Activated T-cell treated with anti-CD3 and anti-CD28 coated beads, Interleukin-2, amount 50 U/mL, for 72 hours (primary cell): Measurements from ENCODE around the gene RAF1. TPM values are rescaled to one million over a fixed set of nuclear protein-coding genes. Genes with fewer than 3 reads are reported as not detected.
"Not testable (repeated sequence)": the region's sequence is repeated elsewhere in the genome, so short reads cannot be mapped to it uniquely, and the experiment has no call there.

ENCODE experiments used
- ATAC-seq, 2 donors: fragments of 150-1000 bp; cut with Tn5 transposase; replicated peaks in 1 of 2; 2 replicates each; pipeline ENCODE4 v1.10.0; 2021; ENCODE audit warnings: moderate library complexity in 2 of 2, mild to moderate bottlenecking in 1 of 2
- DNase-seq, 2 donors: peaks; one replicate each; pipeline ENCODE4 v3.0.0; 2021 to 2022; ENCODE audit warnings: mixed read lengths in 1 of 2
- H3K27ac Mint-ChIP-seq: one replicate; pipeline ENCODE4 v1.8.0; 2022; ENCODE audit warnings: mild to moderate bottlenecking, moderate library complexity, mixed read lengths
- H3K27me3 Mint-ChIP-seq: one replicate; pipeline ENCODE4 v1.8.0; 2022; ENCODE audit warnings: low read depth, mixed read lengths
- H3K36me3 Mint-ChIP-seq, 2 donors: one replicate each; pipeline ENCODE4 v1.8.0; 2022; ENCODE audit warnings: mixed read lengths in 2 of 2, mild to moderate bottlenecking in 1 of 2; ENCODE audit not compliant: insufficient read depth in 2 of 2
- H3K4me1 Mint-ChIP-seq: one replicate; pipeline ENCODE4 v1.8.0; 2022; ENCODE audit warnings: low read depth, mixed read lengths
- H3K4me3 Mint-ChIP-seq, 2 donors: one replicate each; pipeline ENCODE4 v1.8.0; 2022; ENCODE audit warnings: mild to moderate bottlenecking in 2 of 2, mixed read lengths in 2 of 2, moderate library complexity in 2 of 2
- H3K9me3 Mint-ChIP-seq, 2 donors: one replicate each; pipeline ENCODE4 v1.8.0; 2022; ENCODE audit warnings: mixed read lengths in 2 of 2
- total RNA-seq, 2 donors: library from RNA; stranded (reverse); gene quantifications; one replicate each; pipeline ENCODE4 v1.2.3, GENCODE V29; 2022

Gene RAF1
- total RNA-seq, result 10 to 100 TPM; 74.5 to 76.3 TPM

DNA sequence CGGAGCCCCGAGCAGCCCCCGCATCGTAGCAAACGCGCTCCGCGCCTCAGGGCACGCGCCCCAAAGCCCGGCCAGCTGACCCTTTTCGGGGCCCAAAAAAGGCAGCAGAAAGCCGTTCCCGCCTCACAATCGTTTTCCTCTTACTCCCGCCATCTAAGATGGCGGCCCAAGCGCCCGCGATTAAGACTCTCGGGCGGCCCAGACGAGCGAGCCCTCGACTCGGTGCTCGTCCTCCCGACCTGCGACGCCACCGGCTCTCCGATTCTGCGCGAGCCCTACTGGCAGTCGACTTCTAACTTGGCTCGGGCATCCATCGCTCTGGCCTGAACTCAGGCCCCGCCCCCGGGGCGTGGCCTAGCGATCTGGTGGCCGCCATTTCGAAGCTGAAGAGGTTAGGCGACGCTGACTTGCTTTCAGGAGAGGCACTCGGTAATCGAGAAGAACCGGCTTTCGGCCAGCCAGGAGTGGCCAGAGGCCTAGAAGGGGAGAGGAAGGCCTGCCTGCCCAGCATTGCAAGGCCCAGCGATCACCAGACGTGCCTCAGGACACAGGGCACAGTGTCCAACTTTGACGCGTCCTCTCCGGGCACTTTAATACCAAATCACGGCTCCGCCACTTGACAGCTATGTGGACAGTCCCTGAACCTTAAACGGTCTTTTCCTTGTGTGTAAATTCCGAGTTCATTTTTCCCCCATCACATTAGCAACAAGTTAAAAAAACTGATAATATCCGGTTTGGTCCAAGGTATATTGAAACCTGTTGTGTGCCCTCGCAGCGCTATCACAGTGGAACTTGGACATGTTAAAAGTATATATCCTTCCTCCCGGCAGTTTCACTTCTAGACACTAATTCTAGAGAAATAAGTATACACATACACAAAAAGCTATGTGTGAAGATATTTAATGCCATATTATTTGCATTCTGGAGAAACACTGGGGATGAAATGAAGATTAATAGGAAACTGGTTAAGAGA lies at the start of gene RAF1:
TSS of gene RAF1 (minus strand) at position 182 of the 973 bp plus-strand sequence. CDS start 45,396 bp downstream, outside the sequence.
- ATAC-seq (peak; percentile 96 to 97), DNase-seq (peak; percentile 98 to 99)
- H3K36me3 Mint-ChIP-seq, result peaks cover 5 to 9% of the 10 kb centered on the region in 2 donors
- H3K27ac Mint-ChIP-seq, result peak within 1 kb of the TSS; percentile 99
- no peaks in the 10 kb centered on the region for H3K9me3 Mint-ChIP-seq
- no peaks in the 10 kb centered on the region for H3K27me3 Mint-ChIP-seq
- H3K4me1 Mint-ChIP-seq, result peaks cover 30% of the 10 kb centered on the region
- peak within 1 kb of the TSS; percentile 89 to 90 for H3K4me3 Mint-ChIP-seq

DNA sequence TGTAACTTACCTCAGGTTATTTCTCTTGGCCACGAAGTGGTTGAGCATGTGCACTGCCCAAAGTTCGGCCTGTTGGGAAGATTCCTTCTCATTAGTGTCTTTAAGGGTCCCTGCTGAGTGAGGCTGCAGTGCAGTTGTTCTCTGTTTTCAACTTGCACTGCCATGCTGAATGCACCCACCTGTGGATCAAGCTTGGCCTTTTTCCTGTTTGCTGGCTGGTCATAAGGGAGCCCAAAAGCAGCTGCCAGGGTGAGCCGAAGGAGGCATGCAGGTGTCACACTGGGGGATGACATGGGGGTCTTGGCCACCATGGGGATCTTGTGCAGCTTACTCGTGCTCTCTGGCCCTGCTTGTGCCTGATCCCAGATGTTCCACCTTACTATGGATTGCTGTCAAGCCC lies 46.1 kb upstream of the RAF1 start:
- Mint-ChIP-seq H3K27ac (no peak overlapping the region), H3K4me1 (no peaks in the 10 kb centered on the region), H3K4me3 (no peak overlapping the region), H3K27me3 (peaks cover 5% of the 10 kb centered on the region), H3K9me3 (no peaks in the 10 kb centered on the region), H3K36me3 (no peaks in the 10 kb centered on the region)
- DNase-seq (no peak), ATAC-seq (no peak)

DNA sequence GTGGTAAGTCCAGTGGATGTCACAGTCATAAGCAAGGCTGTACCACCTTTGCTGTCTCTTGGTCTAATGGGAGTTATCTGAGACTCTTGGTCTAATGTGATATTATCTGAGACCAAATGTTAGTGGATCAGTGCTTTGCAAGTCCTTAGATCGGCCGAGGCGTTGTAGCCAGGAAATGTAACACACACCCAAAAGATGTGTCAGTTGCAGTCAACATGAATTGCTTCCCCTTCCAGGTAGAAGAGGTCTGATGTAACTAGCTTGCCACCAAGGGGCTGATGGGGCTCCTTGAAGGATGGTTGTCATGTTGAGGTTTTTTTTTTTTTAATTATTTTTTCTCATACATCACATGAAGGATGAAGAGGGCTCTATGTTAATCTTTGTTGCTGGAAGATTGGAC lies 45.4 kb upstream of the RAF1 start:
- Mint-ChIP-seq H3K9me3 (no peaks in the 10 kb centered on the region), H3K4me1 (no peaks in the 10 kb centered on the region), H3K27ac (no peak overlapping the region), H3K27me3 (peaks cover 7% of the 10 kb centered on the region), H3K4me3 (no peak overlapping the region), H3K36me3 (no peaks in the 10 kb centered on the region)
- no peak for DNase-seq
- no peak for ATAC-seq

DNA sequence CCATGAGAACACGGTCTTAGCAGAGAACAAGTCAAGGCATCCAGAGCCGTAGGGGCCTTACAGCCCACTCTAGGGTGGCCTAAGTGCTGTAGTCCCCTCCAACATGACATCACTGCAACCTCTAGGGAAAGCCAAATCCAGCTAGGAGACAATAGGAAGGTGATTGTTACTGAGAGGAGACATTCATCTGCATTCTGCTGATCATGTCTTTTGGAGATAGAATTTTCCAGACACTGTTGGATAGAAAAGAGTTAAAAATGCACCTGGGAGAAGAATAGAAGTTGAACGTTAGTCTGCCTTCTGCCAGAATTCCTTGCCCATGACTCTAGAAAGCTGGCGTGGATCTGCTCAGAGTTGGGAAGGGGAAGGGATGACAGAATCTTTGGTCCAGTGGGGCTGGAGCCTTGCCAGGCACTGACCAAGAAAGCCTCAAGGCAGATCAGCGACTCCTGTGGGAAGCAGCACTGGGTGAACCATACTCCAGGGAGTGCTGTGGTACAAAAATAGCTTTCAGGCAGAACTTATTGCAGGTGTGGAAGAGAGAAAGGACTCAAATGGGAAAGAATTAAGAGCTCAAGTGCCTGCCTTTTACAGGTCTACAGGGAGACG lies 44.8 kb upstream of the RAF1 start:
- H3K27ac Mint-ChIP-seq, result no peak overlapping the region
- no peak overlapping the region for H3K4me3 Mint-ChIP-seq
- DNase-seq (no peak), ATAC-seq (no peak)
- H3K27me3 Mint-ChIP-seq, result peaks cover 7% of the 10 kb centered on the region
- H3K9me3 Mint-ChIP-seq, result no peaks in the 10 kb centered on the region
- H3K36me3 Mint-ChIP-seq, result no peaks in the 10 kb centered on the region
- H3K4me1 Mint-ChIP-seq, result no peaks in the 10 kb centered on the region

DNA sequence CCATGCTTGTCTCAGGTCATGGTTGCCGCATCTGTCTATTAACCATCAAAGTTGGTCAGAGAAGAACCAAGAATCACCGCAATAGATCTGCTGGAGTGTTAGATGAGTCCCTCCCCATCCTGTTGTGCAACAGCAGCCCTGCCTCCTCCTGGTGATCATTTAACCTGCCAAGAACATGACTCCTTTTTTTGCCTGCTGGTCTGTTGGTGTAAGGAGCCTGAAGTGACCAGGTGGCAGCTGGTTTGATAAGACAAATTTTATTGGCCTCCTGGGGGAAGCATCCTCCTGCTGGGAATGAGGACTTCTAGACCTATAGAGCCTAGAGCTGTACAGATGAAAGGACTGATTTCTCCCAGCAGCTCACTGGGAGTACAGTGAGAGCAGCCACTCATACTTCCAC lies 43.5 kb upstream of the RAF1 start:
- ATAC-seq (no peak), DNase-seq (no peak)
- H3K36me3 Mint-ChIP-seq, result no peaks in the 10 kb centered on the region
- H3K4me1 Mint-ChIP-seq, result no peaks in the 10 kb centered on the region
- no peak overlapping the region for H3K27ac Mint-ChIP-seq
- no peak overlapping the region for H3K4me3 Mint-ChIP-seq
- no peaks in the 10 kb centered on the region for H3K9me3 Mint-ChIP-seq
- peaks cover 7% of the 10 kb centered on the region for H3K27me3 Mint-ChIP-seq

DNA sequence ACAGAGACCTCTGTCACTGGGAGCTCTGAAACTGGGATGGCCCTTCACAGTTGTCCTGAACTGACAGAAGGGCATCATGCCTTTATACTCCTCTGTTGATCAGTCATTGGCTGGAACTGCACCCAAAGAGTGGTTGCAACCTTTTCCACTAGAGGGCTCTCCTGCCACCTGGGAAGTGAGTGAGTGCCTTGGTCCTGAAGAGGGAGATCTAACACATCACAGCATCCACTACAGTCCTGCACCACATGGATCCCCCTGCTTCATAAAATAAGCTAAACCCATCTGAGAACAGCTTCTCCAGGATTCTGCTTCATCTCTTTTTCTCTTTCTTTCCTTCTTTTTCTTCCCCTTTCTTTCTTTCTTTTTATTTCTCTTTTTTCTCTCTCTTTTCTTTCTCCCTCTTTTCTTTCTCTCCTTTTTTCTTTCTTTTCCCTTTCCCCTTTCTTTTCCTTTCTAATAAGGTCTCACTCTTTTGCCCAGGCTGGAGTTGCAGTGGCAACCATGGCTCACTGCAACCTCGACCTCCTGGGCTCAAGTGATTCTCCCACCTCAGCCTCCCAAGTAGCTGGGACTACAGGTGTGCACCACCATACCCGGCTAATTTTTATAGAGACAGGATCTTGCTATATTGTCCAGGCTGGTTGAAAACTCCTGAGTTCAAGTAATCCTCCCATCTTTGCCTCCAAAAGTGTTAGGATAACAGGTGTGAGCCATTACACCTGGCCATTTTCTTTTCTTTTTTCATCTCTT lies 42.8 kb upstream of the RAF1 start:
- Mint-ChIP-seq H3K4me1 (no peaks in the 10 kb centered on the region), H3K36me3 (no peaks in the 10 kb centered on the region), H3K4me3 (no peak overlapping the region), H3K27ac (no peak overlapping the region), H3K27me3 (peaks cover 7% of the 10 kb centered on the region), H3K9me3 (no peaks in the 10 kb centered on the region)
- DNase-seq (peak; percentile 63), ATAC-seq (peak; percentile 96 to 97)

DNA sequence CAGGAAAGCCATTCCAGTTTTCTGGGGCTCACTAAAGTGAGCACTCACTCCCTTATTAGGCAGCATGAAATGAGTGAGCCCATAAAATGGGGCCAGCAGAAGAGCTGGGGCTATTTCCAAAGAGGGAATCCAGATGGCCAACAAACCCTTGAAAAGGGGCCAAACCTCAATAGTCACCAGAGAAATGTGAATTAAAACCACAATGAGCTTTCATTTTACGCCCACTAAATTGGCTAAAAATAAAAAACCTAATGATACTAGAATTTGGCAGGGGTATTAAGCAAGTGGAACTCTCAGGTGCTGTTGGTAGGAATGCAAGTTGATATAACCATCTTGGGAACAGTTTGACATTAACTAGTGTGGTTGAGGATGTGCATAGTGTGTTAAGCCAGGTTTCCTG lies 42.1 kb upstream of the RAF1 start:
- ATAC-seq (no peak), DNase-seq (no peak)
- H3K27ac Mint-ChIP-seq, result no peak overlapping the region
- no peaks in the 10 kb centered on the region for H3K36me3 Mint-ChIP-seq
- H3K27me3 Mint-ChIP-seq, result peaks cover 7% of the 10 kb centered on the region
- no peak overlapping the region for H3K4me3 Mint-ChIP-seq
- no peaks in the 10 kb centered on the region for H3K4me1 Mint-ChIP-seq
- no peaks in the 10 kb centered on the region for H3K9me3 Mint-ChIP-seq

DNA sequence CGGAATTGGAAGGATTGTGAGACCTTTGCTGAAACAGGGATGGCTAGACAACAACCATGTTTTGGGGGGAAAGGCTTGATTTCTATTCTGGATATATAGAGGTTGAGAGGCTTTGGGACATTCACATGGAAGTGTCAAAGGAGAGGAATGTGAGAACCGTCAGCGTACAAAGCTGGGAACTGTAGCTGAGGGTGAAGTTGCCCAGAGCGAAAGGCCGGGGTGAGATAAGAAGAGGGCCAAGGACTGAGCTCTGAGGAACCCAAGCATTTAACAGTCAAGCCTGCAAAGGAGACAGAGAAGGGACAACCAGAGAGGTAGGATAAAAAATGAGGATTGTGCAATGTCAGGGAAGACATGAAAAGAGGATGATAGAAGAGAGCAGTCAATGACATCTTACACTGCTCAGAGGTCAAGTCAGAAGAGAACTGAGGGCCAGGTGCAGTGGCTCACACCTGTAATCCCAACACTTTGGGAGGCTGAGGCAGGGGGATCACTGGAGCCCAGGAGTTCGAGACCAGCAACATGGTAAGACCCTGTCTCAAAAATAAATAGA lies 41.5 kb upstream of the RAF1 start:
- Mint-ChIP-seq H3K4me1 (no peaks in the 10 kb centered on the region), H3K4me3 (no peak overlapping the region), H3K27ac (no peak overlapping the region), H3K9me3 (no peaks in the 10 kb centered on the region), H3K27me3 (peaks cover 7% of the 10 kb centered on the region), H3K36me3 (no peaks in the 10 kb centered on the region)
- DNase-seq (no peak), ATAC-seq (no peak)

DNA sequence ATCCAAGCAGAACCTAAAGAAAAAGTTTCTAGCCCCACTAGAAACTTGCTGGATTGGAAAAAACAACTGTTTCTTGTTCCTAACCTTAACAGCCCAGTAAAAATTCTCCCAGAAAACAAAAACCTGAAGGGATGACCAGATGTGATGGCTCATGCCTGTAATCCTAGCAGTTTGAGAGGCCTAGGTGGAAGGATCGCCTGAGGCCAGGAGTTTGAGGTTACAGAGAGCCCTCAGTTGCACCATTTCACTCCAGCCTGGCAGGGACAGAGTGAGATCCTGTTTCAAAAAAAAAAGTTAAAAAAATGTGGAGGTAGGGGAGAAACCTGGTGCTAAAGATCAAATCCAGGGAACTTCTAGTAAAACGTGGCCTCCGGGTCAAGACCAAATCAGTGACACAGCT lies 38.6 kb upstream of the RAF1 start:
- H3K9me3 Mint-ChIP-seq, result no peaks in the 10 kb centered on the region
- H3K4me3 Mint-ChIP-seq, result no peak overlapping the region
- no peak for DNase-seq
- ATAC-seq, result no peak
- no peaks in the 10 kb centered on the region for H3K36me3 Mint-ChIP-seq
- H3K4me1 Mint-ChIP-seq, result no peaks in the 10 kb centered on the region
- peaks cover 7% of the 10 kb centered on the region for H3K27me3 Mint-ChIP-seq
- no peak overlapping the region for H3K27ac Mint-ChIP-seq

DNA sequence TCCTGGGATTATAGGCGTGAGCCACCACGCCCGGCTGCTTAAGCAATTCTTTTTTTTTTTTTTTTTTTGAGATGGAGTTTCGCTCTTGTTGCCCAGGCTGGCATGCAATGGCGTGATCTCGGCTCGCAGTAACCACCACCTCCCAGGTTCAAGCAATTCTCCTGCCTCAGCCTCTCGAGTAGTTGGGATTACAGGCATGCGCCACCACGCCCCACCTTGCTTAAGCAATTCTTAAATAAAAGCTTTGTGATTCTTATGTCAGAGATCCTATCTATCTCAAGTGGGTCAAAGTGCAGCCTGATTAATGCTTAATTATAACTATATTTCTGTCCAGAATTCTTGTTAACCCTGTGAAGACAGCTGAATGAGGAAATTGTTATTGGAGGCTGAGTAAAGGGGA lies 37.7 kb upstream of the RAF1 start:
- H3K4me3 Mint-ChIP-seq, H3K4me1 Mint-ChIP-seq, H3K9me3 Mint-ChIP-seq, H3K27ac Mint-ChIP-seq, DNase-seq, H3K36me3 Mint-ChIP-seq, ATAC-seq, H3K27me3 Mint-ChIP-seq: not testable (repeated sequence)

DNA sequence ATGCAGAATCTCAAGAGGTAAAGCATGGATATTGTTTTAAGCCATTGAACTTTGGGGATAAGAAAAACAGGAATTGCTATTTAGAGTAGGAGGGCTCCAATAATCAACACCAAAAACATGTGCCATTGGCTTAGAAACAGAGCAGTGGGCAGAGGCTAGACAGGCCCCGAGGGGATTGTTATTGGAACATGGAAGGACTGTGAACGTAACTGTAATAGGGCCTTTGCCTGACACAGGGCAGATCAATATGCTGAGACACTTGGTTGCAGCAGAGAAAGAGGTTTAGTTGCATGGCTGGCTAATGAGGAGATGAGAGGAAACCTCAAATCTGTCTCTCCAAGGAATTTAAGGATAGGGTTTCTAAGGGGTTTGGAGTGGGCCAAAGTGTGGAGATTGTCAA lies 36.9 kb upstream of the RAF1 start:
- no peak for ATAC-seq
- DNase-seq, result no peak
- H3K9me3 Mint-ChIP-seq, result no peaks in the 10 kb centered on the region

DNA sequence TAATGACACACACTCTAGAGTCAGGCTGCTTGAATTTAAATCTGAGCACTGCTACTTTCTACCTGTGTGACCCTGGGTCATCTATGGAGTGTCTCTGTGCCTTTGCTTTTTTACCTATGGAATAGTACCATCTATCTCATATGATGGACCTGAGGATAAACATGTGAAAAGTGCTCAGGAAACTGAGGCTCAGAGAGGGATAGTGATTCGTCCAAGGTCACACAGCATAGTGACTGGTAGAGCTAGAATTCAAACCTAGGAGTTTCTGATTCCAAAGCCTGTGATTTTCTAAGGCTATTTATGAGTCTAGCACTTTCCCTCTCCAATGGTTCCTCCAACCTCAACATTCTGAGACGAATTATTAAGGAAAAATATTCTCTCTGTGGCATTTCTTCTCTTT lies 32.0 kb upstream of the RAF1 start:
- Mint-ChIP-seq H3K27me3 (no peaks in the 10 kb centered on the region), H3K27ac (no peak overlapping the region), H3K9me3 (no peaks in the 10 kb centered on the region), H3K4me3 (no peak overlapping the region), H3K4me1 (no peaks in the 10 kb centered on the region), H3K36me3 (no peaks in the 10 kb centered on the region)
- ATAC-seq (no peak), DNase-seq (no peak)

More for the DNA sequence above, 36.9 kb upstream of the RAF1 start:
- no peak overlapping the region for H3K4me3 Mint-ChIP-seq
- no peaks in the 10 kb centered on the region for H3K4me1 Mint-ChIP-seq
- H3K27me3 Mint-ChIP-seq, result peaks cover 7% of the 10 kb centered on the region
- no peak overlapping the region for H3K27ac Mint-ChIP-seq
- no peaks in the 10 kb centered on the region for H3K36me3 Mint-ChIP-seq

DNA sequence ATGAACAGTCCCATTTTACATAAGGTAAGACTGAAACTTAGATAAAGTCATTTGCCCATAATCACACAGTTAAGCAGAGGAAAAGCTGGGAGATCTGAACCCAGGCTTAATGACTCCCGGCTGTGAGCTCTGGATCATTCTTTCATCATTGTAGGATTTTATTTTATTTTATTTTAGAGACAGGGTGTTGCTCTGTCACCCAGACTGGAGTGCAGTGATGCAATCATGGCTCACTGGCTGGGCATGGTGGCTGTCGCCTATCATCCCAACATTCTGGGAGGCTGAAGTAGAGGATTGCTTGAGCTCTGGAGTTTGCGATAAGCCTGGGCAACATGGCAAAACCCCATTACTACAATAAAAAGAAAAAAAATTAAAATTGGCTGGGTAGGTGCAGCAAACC lies 31.2 kb upstream of the RAF1 start:
- Mint-ChIP-seq H3K27me3 (no peaks in the 10 kb centered on the region), H3K4me3 (no peak overlapping the region), H3K36me3 (no peaks in the 10 kb centered on the region), H3K27ac (no peak overlapping the region), H3K4me1 (no peaks in the 10 kb centered on the region), H3K9me3 (no peaks in the 10 kb centered on the region)
- no peak for ATAC-seq
- no peak for DNase-seq
